GM19372 (cell line): ENCODE measurements around the gene ETS1.

Source experiments
- ATAC-seq: cut with Tn5 transposase; IDR thresholded peaks from one replicate; pipeline ENCODE4 v1.9.1; 2021; ENCODE audit warnings: mild to moderate bottlenecking, low read depth, moderate library complexity; ENCODE audit not compliant: unreplicated experiment

The ETS1 gene

GRCh38 chr11:128419012-128419767 is 168.2 kb downstream of the ETS1 start:
- no peak for ATAC-seq

DNA sequence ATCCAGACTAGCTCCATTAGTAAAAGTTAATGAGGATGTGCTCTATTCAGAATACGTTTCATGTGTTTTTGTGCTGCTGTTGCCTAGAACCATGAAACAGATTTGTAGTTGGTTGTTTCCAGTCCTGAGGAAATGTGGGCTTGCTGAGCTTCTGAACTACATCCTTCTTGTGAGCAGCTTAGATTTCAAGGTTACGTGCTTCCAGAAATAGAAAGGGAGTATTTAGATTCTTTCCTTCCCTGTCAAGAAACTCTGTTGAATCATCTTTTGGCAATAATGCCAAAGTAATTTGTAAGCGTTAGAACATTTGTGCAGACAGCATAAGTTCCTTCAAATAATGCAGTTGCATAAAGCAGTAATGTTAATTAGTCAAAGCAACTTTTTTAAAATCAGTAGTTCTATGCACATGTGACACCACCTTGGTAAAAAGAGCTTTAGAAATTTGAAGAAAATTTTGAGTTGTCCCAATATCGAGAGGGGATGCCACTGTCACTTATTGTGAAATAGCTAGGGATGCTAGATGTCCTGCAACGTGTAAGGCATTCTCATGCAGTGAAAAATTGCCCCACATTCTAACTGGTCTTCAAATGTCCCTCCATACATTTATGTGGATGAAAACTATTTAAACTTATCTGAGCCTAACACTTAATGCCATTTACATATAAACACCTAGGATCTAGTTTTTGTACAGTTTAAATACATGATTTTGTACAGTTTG is 169.6 kb downstream of the ETS1 start:
- no peak for ATAC-seq

- ATAC-seq = no peak
Measured at GRCh38 chr11:128416976-128417375, 170.4 kb downstream of the ETS1 start.

DNA sequence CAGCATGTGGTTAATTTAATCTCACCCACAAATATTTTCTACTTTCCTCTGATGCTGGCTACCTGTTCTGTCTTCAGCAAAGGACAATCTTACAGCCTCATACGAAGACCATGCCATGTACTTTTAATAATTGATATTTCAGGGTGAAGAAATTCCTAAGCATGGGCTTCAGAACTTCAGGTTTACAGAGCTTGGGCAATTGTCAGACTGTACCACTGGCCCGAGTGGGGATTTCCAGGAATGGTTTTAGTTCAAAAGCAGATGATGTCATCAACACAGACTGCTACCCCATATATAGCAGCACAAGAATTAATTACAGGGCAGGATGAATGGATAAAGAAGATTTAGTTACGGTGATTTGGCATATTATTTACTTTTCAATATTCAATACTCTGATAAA is 171.8 kb downstream of the ETS1 start:
- ATAC-seq = peak; percentile 33

DNA sequence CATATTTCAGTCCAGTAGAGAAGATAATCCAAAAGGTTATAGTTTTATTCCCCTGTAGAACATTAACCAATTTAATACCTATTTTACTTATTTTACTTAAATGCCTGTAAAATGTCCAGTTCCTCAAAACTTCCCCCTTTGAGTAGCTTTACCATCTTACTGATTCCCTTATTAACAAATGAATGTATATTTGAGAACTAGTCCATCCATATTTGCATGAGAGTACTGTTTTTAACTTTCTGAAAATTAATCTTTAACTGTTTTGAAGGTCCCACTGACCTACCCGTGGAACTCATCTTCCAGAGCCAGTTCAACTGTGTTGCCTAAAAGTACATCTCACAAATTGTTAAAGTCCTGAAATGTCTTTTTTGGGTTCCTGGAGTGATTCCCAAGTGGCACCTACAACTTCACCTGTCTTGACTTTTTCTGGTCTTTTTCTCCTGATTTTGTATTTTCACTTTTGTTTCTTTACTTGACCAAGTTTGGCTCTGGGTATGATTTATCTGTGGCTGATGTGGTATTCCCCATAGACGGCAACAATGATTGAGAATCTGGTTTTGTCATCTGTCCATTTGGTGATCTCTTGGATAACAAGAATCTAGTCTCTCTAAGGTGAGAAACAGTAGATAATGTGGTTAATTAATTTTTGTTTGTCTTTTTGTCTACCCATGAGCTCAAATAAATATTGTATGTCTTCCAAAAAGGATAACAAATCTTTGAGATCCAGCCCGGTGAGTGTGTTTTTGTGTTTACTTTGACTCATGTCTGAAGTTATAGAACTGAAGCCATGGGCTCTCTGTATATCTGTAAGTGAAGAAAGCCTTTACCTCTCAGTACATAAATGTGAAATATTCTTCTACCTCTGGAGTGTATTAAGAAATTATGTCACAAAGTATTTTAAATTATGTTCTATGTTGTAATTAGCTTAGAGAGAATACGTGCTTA is 174.2 kb downstream of the ETS1 start:
- peak; percentile 80 for ATAC-seq

DNA sequence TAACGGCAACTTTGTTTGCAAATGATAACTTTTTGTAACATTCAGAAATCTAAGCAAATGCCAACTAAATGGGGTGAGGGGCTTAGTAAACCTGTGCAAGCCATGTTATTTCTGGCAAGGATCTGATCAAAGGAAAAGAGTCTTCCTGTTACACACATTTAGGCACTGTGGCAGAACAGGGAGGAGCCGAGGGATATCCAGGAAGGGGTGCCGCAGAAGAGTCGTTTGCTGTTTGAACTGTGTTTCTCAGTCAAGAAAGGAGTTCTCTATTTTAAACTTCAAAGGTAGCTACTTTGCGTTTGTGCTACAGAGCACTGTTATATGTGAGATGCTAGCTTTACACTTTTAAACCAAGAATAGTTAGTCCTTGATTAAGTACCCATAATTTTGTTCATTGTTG is 175.5 kb downstream of the ETS1 start:
- no peak for ATAC-seq

- no peak for ATAC-seq
Measured at GRCh38 chr11:128411150-128411549, 176.2 kb downstream of the ETS1 start.

DNA sequence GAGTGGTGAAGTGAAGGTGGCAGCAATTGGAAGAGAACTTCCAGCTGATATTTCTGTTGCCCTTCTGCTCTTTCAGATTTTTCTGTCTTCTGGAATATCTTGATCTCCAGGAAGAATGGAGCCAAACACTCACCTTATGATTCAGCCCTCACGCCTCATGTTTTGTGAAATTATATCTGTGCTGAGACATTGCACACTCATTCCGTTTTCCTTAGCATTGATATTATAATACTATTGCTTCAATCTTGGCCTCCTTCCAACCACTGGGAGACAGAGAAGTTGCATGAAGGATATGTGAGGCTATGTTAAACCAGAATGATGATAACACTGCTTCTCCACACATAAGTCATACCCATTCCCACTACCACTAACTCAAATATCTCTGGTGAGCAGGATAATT is 177.9 kb downstream of the ETS1 start:
- no peak for ATAC-seq
